GM21529 (cell line): ENCODE data around the gene MCCC1.
A peak's percentile ranks its signal among the peaks of the same experiment; 100 is the strongest.

Experiments
- ATAC-seq: cut with Tn5 transposase; IDR thresholded peaks from one replicate; pipeline ENCODE4 v1.9.1; 2021; ENCODE audit not compliant: unreplicated experiment

Gene MCCC1

GRCh38 chr3:182986021-182986420 is 113.3 kb downstream of the MCCC1 start:
- no peak for ATAC-seq

GRCh38 chr3:182983876-182984275 is 115.4 kb downstream of the MCCC1 start:
- no peak for ATAC-seq

DNA sequence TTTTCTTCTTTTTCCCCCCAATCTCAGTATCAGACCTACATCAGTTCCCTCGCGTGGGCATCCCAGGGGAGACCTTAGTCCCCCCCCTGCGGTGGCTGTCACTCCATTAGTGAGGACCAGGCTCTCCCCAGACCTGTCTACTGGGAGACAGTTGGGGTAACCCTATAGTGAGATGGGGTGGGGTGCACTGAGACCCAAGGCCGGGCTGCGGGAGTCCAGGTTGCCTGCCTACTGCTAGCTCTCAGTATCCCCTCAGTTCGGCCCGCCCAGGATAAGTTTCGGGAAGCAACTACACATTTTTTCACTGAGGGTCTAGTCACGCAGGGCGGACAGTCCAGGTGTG is 118.3 kb downstream of the MCCC1 start:
- ATAC-seq = no peak

GRCh38 chr3:182980204-182981037 is 118.9 kb downstream of the MCCC1 start, which contains the start of gene DCUN1D1:
DCUN1D1 (minus strand) TSS chr3:182980538; CDS start chr3:182980489, 49 bp downstream.
- peak; percentile 85 for ATAC-seq

GRCh38 chr3:182979674-182980191 is 119.6 kb downstream of the MCCC1 start:
- peak; percentile 22 for ATAC-seq

DNA sequence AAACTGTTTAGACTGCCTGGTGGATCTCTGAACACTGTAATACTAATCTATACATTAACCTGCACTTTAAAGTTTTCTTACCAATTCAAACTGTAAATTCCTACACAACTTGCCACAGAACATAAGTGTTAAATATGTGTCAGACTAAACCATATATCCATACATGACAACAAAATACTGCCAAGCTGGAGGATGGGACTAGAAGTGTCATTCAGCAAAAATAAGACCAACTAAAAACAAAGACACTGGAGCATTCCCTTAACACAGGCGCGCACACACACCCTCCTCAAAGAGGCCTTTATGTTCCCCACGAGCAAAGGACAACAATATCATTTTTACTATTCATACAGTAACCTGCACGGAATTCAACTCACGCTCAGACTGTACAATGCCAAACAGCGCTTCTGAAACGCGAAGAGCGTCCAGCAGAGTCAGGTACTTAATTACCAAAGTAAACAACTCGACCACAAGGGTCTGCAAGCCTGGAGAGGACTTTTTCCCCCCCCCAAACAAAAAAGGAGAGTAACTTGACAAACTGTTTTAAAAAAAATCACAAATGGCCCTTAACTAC is 120.1 kb downstream of the MCCC1 start:
- ATAC-seq = no peak

- no peak for ATAC-seq
Observed at GRCh38 chr3:182978387-182978786, 120.9 kb downstream of the MCCC1 start.

DNA sequence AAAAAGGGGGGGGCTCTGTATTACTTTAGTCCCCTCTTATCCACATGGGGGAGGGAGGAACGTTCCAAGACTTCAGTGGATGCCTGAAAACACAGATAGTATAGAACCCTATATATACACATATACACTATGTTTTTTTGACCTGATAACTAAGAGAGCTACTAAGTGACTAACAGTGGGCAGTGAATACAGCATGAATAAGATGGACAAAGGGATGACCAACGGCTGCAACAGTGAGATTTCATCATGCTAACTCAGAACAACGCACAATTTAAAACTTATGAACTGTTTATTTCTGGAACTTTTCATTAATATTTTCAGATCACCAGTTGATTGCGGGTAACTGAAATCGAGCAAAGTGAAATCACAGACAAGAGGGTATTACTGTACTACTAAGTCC is 126.2 kb downstream of the MCCC1 start:
- no peak for ATAC-seq

GRCh38 chr3:182972387-182972786 is 126.9 kb downstream of the MCCC1 start:
- no peak for ATAC-seq

DNA sequence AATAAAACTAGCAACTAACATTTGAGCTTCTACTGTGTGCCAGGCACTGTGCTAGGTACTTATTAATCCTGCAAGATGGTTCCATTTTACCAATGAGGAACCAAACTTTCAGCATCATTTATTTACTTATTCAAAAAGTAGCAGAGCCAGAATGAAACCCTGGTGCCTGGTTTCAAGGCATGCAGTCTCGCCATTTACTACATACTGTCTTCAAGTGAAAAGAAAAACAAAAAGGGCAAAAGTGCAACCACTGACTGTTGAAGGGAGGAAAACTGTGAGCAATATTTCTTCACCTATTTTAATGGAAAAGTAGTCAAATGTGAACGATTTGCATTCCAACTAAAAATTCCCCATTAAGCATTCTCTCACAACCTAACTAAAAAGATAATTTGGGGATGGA is 127.7 kb downstream of the MCCC1 start:
- ATAC-seq = peak; percentile 50

DNA sequence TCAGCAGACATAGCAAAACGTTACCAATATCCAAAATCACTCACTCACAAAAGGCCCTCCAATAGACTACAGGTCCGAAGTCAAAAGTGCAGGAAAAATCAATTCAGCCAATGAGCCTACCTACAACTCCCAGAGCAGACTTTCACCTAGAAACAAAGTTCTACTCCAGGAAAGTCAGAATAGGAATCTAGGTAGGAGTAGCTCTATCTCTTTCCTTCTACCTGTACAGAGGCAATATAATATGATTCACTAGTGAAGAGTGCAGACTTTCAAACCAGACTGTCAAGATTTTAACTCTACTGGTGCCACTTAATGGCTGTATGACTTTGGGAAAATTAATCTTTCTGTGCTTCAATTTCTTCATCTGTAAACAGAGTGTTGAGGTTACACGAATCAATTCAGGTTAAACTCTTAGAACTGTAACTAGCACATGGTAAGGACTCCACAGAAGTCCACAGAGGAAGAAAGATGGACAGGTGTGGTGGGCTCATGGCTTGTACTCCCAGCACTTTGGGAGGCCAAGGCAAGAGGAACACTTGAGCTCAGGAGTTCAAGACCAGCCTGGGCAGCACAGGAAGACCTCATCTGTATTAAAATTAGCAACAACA is 128.4 kb downstream of the MCCC1 start:
- no peak for ATAC-seq

DNA sequence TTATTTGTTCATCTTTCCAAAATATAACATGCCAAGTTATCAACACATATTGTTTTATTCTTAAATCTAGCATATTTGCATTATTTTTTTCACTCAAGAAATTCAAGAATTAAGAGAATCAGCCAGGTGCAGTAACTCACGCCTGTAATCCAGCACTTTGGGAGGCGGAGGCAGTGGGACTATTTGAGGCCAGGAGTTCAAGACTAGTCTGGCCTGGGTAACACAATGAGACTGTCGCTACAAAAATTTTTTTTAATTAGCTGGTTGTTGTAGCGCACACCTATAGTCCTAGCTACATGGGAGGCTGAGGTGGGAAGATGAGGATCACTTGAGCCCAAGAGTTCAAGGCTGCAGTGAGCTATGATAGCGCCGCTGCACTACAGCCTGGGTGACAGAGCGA is 129.4 kb downstream of the MCCC1 start:
- ATAC-seq = no peak

DNA sequence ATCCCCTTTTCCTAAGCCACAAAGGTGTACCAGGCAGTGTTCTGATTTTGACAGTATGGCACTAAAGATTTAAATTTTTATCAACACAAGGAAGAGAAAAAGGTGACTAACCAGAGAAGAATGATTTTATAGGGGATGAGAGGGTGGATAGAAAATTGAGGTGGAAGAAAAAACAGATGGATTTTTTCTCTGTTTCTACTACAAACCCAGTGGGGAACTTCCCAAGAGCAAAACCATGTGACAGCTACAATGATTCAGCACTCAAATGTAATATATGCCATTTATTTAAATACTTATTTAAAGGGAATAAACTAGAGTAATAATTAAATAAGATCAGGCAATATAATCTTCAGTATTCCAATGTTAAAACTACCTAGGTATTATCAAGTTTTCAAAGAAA is 130.0 kb downstream of the MCCC1 start:
- ATAC-seq = no peak

- ATAC-seq = peak; percentile 64
Observed at GRCh38 chr3:182967218-182968204, 131.8 kb downstream of the MCCC1 start.

GRCh38 chr3:182965861-182966366 is 133.4 kb downstream of the MCCC1 start:
- no peak for ATAC-seq
